ENCODE results near the gene PVALB. TPM values are rescaled to one million over a fixed set of nuclear protein-coding genes. Genes with fewer than 3 reads are reported as not detected.

PVALB gene
- total and polyA plus RNA-seq, 2 donors (not counting 3 experiments of a cell fraction or from before 2014, with no cell fraction given) = not detected

DNA sequence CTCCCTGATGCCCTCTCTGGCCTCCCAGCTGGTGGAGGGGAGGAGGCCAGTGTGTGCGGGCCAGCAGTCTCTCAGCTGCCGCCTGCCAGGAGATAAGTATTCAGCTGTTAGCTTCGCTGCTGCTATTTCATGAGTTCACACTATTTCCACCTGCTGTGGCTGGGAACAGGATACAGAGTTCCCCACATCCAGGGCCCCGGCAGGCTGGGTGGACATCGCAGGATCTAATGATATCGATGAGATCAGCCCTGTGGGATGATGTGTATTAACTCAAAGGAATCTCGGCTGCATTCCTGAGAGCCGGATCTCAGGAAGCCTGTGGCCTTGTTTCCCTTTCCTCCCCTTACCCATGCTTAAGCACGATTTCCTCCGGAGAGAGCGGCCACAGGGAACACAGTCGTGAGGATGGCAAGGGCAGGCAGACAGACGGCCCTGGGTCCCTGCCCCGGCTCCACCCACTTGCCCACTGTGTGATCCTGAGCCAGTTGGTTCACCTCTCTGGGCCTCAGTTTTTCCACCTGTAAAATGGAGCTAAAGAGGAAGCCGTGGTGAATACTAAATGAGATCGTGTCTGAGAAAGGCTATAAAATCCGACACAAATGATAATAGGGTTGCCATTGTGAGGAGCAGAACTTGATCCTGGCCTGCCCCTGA lies 6.5 kb upstream of the PVALB start:
- H3K4me2 ChIP-seq (ENCODE audit: insufficient read depth, low read length) = no peak overlapping the region
- peak; percentile 71 for DNase-seq (ENCODE audit: low read depth, low spot score)

DNA sequence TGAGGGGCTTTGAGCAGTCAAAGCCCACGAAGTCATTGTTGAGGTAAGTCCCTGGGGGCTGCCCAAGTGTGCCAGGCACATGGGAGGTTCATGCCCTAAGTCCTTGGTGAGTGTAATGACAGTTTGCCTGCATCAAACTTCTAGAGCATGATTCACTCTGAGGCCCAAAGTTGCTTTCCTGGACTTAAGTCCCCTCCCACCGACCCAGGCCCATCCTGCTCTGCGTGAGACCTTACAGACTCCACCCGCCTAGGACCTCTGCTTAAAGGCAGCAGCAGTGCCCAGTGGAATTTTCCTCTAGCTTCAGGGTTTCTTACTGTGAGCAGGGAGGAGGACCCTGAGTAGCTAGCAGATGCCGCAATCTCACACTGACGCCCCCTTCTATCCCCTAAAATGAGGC lies 5.7 kb upstream of the PVALB start:
- TF ChIP-seq, protein P1, sequence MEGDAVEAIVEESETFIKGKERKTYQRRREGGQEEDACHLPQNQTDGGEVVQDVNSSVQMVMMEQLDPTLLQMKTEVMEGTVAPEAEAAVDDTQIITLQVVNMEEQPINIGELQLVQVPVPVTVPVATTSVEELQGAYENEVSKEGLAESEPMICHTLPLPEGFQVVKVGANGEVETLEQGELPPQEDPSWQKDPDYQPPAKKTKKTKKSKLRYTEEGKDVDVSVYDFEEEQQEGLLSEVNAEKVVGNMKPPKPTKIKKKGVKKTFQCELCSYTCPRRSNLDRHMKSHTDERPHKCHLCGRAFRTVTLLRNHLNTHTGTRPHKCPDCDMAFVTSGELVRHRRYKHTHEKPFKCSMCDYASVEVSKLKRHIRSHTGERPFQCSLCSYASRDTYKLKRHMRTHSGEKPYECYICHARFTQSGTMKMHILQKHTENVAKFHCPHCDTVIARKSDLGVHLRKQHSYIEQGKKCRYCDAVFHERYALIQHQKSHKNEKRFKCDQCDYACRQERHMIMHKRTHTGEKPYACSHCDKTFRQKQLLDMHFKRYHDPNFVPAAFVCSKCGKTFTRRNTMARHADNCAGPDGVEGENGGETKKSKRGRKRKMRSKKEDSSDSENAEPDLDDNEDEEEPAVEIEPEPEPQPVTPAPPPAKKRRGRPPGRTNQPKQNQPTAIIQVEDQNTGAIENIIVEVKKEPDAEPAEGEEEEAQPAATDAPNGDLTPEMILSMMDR (IDR thresholded peaks at IDR 0.05; ENCODE audit: extremely low read depth in 1 of 2, insufficient read depth in 1 of 2, low read depth in 1 of 2, low read length in 2 of 2) = no peak
- no peak for TF ChIP-seq POLR2A (IDR thresholded peaks at IDR 0.05; ENCODE audit: low read depth, low read length)
- TF ChIP-seq EZH2 (IDR thresholded peaks at IDR 0.05; ENCODE audit: borderline replicate concordance, low read depth, low read length, severe bottlenecking) = no peak
- no peak for TF ChIP-seq JUN (IDR thresholded peaks at IDR 0.05; ENCODE audit: borderline replicate concordance, insufficient read depth, insufficient read length, low read depth)
- TF ChIP-seq, protein P2, sequence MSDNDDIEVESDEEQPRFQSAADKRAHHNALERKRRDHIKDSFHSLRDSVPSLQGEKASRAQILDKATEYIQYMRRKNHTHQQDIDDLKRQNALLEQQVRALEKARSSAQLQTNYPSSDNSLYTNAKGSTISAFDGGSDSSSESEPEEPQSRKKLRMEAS (IDR thresholded peaks at IDR 0.05; ENCODE audit: insufficient read depth, insufficient read length) = no peak
- TF ChIP-seq FOS (IDR thresholded peaks at IDR 0.05; ENCODE audit: borderline replicate concordance, insufficient read depth, low read length) = no peak
- no peak for TF ChIP-seq POLR2AphosphoS5 (IDR thresholded peaks at IDR 0.05; ENCODE audit: insufficient read depth, low read depth, low read length)
- TF ChIP-seq MYC (IDR thresholded peaks at IDR 0.05; ENCODE audit: low read depth, low read length) = no peak
- no peak for TF ChIP-seq GATA2 (IDR thresholded peaks at IDR 0.05; ENCODE audit: insufficient read depth, insufficient read length, low read depth, low read length)
- Histone ChIP-seq H3K79me2 (ENCODE audit: control insufficient read depth, insufficient read depth, low read length) (no peaks in the 10 kb centered on the region), H4K20me1 (replicated peaks; ENCODE audit: control insufficient read depth, extremely low read depth, insufficient read depth, low read length) (no peaks in the 10 kb centered on the region), H3K4me2 (ENCODE audit: insufficient read depth, low read length) (no peak overlapping the region), H3K4me1 (ENCODE audit: control insufficient read depth, extremely low read depth, insufficient read depth, low read length) (peaks cover 9% of the 10 kb centered on the region), H3K36me3 (ENCODE audit: control insufficient read depth in 2 of 2, extremely low read depth in 1 of 2, insufficient read depth in 2 of 2, low read length in 2 of 2) (no peaks in the 10 kb centered on the region), H2AFZ (ENCODE audit: low read depth, low read length) (no peak overlapping the region), H3K9me3 (replicated peaks; ENCODE audit: control insufficient read depth, insufficient read depth, low read length) (no peaks in the 10 kb centered on the region), H3K9ac (replicated peaks; ENCODE audit: extremely low read depth, insufficient read depth, low read length) (no peak overlapping the region), H3K4me3 (replicated peaks in 1 of 3; ENCODE audit: insufficient read depth in 1 of 3, low read depth in 1 of 3, low read length in 3 of 3) (no peak overlapping the region), H3K27ac (ENCODE audit: insufficient read depth, low read depth, low read length) (peak overlapping the region; percentile 18), H3K27me3 (ENCODE audit: control insufficient read depth in 2 of 2, insufficient read depth in 2 of 2, low read length in 2 of 2) (peaks cover 13 to 14% of the 10 kb centered on the region in 2 experiments), H3K9me1 (replicated peaks; ENCODE audit: control insufficient read depth, extremely low read depth, insufficient read depth, low read length) (no peaks in the 10 kb centered on the region)
- BruUV-seq (replicated peaks) = no TSS peak
- POLR2A ChIA-PET = no interaction called here
- intact Hi-C loops (cut with micrococcal nuclease) = no loop called here
- DNase-seq (ENCODE audit: low read depth, low spot score) (peak; percentile 14), FAIRE-seq (no peak)
- dilution Hi-C loops (cut with MboI; ENCODE audit: extremely low pct_ligation_motif_present, low sequenced_read_pairs) = no loop called here
- CTCF ChIA-PET = interaction anchor here (0.9 to 2.7 kb wide), 5 partner anchors 9 to 46 kb away, joined by 4 to 12 read pairs (median 4); partner anchors contain the start of gene IFT27

More for the DNA sequence above, 6.5 kb upstream of the PVALB start:
- BruUV-seq (replicated peaks) = no TSS peak
- peaks cover 7% of the 10 kb centered on the region in 2 experiments for H3K27me3 ChIP-seq (ENCODE audit: control insufficient read depth in 2 of 2, insufficient read depth in 2 of 2, low read length in 2 of 2)
- POLR2A ChIA-PET = no interaction called here
- H3K79me2 ChIP-seq (ENCODE audit: control insufficient read depth, insufficient read depth, low read length) = no peaks in the 10 kb centered on the region
- CTCF ChIA-PET = interaction anchor here (0.6 to 2.7 kb wide), 5 partner anchors 8 to 47 kb away, joined by 3 to 12 read pairs (median 4); partner anchors contain the start of gene IFT27
- intact Hi-C loops (cut with micrococcal nuclease) (loop anchor here (1.0 kb wide), 2 partner anchors 33 to 41 kb away; no protein-coding TSS in a partner anchor), dilution Hi-C loops (cut with MboI; ENCODE audit: extremely low pct_ligation_motif_present, low sequenced_read_pairs) (no loop called here)
- H3K9me1 ChIP-seq (replicated peaks; ENCODE audit: control insufficient read depth, extremely low read depth, insufficient read depth, low read length) = no peaks in the 10 kb centered on the region
- TF ChIP-seq JUN (IDR thresholded peaks at IDR 0.05; ENCODE audit: borderline replicate concordance, insufficient read depth, insufficient read length, low read depth) (peak; percentile 70), GATA2 (IDR thresholded peaks at IDR 0.05; ENCODE audit: insufficient read depth, insufficient read length, low read depth, low read length) (peak; percentile 74), POLR2AphosphoS5 (IDR thresholded peaks at IDR 0.05; ENCODE audit: insufficient read depth, low read depth, low read length) (peak; percentile 59)
- TF ChIP-seq, protein P2 (IDR thresholded peaks at IDR 0.05; ENCODE audit: insufficient read depth, insufficient read length) = no peak
- no peaks in the 10 kb centered on the region for H4K20me1 ChIP-seq (replicated peaks; ENCODE audit: control insufficient read depth, extremely low read depth, insufficient read depth, low read length)
- peak; percentile 89 for FAIRE-seq
- H3K4me3 ChIP-seq (replicated peaks in 1 of 3; ENCODE audit: insufficient read depth in 1 of 3, low read depth in 1 of 3, low read length in 3 of 3) = no peak overlapping the region
- H3K9me3 ChIP-seq (replicated peaks; ENCODE audit: control insufficient read depth, insufficient read depth, low read length) = no peaks in the 10 kb centered on the region
- H3K4me1 ChIP-seq (ENCODE audit: control insufficient read depth, extremely low read depth, insufficient read depth, low read length) = peaks cover 9% of the 10 kb centered on the region
- peak overlapping the region; percentile 10 for H3K9ac ChIP-seq (replicated peaks; ENCODE audit: extremely low read depth, insufficient read depth, low read length)
- no peaks in the 10 kb centered on the region for H3K36me3 ChIP-seq (ENCODE audit: control insufficient read depth in 2 of 2, extremely low read depth in 1 of 2, insufficient read depth in 2 of 2, low read length in 2 of 2)
- peak overlapping the region; percentile 18 for H3K27ac ChIP-seq (ENCODE audit: insufficient read depth, low read depth, low read length)
- H2AFZ ChIP-seq (ENCODE audit: low read depth, low read length) = no peak overlapping the region
